GM23338 (cell line): Measurements from ENCODE around the gene TMEM144. TPM values are rescaled to one million over a fixed set of nuclear protein-coding genes. Genes with fewer than 3 reads are reported as not detected.
"Not testable (repeated sequence)": the region's sequence is repeated elsewhere in the genome, so short reads cannot be mapped to it uniquely, and the experiment has no call there.

Source experiments
- ATAC-seq: fragments of 200-7000 bp; cut with Tn5 transposase; 3 replicates; pipeline ENCODE4 v1.9.1; 2020
- DNase-seq: peaks from one replicate; pipeline ENCODE4 v3.0.0-alpha.2; 2015; ENCODE audit warnings: low spot score
- H2AFZ ChIP-seq: fragments of 200-600 bp; sonication (generic); 2 replicates; pipeline ENCODE4 v1.8.0; 2016; ENCODE audit warnings: antibody characterized with exemption, mild to moderate bottlenecking, moderate library complexity
- H3F3A ChIP-seq: fragments of 200-600 bp; sonication (generic); replicated peaks from 2 replicates; pipeline ENCODE4 v1.8.0; 2017; ENCODE audit warnings: antibody characterized with exemption, mixed run types, low read depth
- H3K27ac ChIP-seq: fragments of 200-600 bp; sonication (generic); 2 replicates; pipeline ENCODE4 v1.6.1; 2016; ENCODE audit warnings: low read depth
- H3K27me3 ChIP-seq: fragments of 200-600 bp; sonication (generic); 2 replicates; pipeline ENCODE4 v1.8.0; 2016; ENCODE audit warnings: mild to moderate bottlenecking, mixed run types, moderate library complexity; ENCODE audit not compliant: insufficient read depth
- H3K36me3 ChIP-seq: fragments of 200-600 bp; sonication (generic); 2 replicates; pipeline ENCODE4 v1.8.0; 2016; ENCODE audit warnings: mild to moderate bottlenecking; ENCODE audit not compliant: insufficient read depth
- H3K4me1 ChIP-seq: fragments of 200-600 bp; sonication (generic); 2 replicates; pipeline ENCODE4 v1.8.0; 2016; ENCODE audit warnings: mild to moderate bottlenecking, moderate library complexity; ENCODE audit not compliant: insufficient read depth
- H3K4me2 ChIP-seq: fragments of 200-600 bp; sonication (generic); 2 replicates; pipeline ENCODE4 v1.7.1; 2017; ENCODE audit warnings: mixed run types
- H3K4me3 ChIP-seq: fragments of 200-600 bp; sonication (generic); 2 replicates; pipeline ENCODE4 v1.6.1; 2016; ENCODE audit warnings: mixed run types
- H3K79me2 ChIP-seq: fragments of 200-600 bp; sonication (generic); replicated peaks from 2 replicates; pipeline ENCODE4 v1.8.0; 2017; ENCODE audit warnings: mild to moderate bottlenecking; ENCODE audit not compliant: insufficient read depth
- H3K9me2 ChIP-seq: fragments of 200-600 bp; sonication (generic); 2 replicates; pipeline ENCODE4 v1.8.0; 2017; ENCODE audit not compliant: insufficient read depth
- H4K20me1 ChIP-seq: fragments of 200-600 bp; sonication (generic); replicated peaks from 2 replicates; pipeline ENCODE4 v1.8.0; 2017; ENCODE audit warnings: mild to moderate bottlenecking; ENCODE audit not compliant: insufficient read depth
- H3K27ac Mint-ChIP-seq: 2 replicates; pipeline ENCODE4 v1.8.0; 2020; ENCODE audit warnings: inconsistent platforms, mild to moderate bottlenecking, moderate library complexity, mixed read lengths
- H3K27me3 Mint-ChIP-seq: 3 replicates; pipeline ENCODE4 v1.8.0; 2022; ENCODE audit warnings: low read depth, mild to moderate bottlenecking, moderate library complexity, mixed read lengths, inconsistent platforms; ENCODE audit not compliant: insufficient read depth, poor library complexity
- H3K36me3 Mint-ChIP-seq: 3 replicates; pipeline ENCODE4 v1.8.0; 2021; ENCODE audit warnings: low read depth, mild to moderate bottlenecking, inconsistent platforms, moderate library complexity, mixed read lengths
- H3K4me1 Mint-ChIP-seq: 3 replicates; pipeline ENCODE4 v1.8.0; 2020; ENCODE audit warnings: mild to moderate bottlenecking, inconsistent platforms, mixed read lengths
- H3K4me3 Mint-ChIP-seq: 3 replicates; pipeline ENCODE4 v1.8.0; 2021; ENCODE audit warnings: moderate library complexity, mild to moderate bottlenecking, inconsistent platforms, mixed read lengths
- H3K9me3 Mint-ChIP-seq: 3 replicates; pipeline ENCODE4 v1.8.0; 2020; ENCODE audit warnings: moderate library complexity, mild to moderate bottlenecking, inconsistent platforms, mixed read lengths
- CREB1 ChIP-seq: fragments of 250-450 bp; sonication (Bioruptor Pico); IDR thresholded peaks from 2 replicates; pipeline ENCODE4 v1.5.0; 2020; ENCODE audit warnings: low read depth, mild to moderate bottlenecking, moderate library complexity
- EZH2 ChIP-seq: fragments of 200-600 bp; sonication (generic); IDR thresholded peaks from one replicate; pipeline ENCODE4 v1.8.0; 2017; ENCODE audit warnings: antibody characterized with exemption, mild to moderate bottlenecking, low read depth; ENCODE audit not compliant: unreplicated experiment
- JUNB ChIP-seq: IDR thresholded peaks from one replicate; pipeline ENCODE4 v1.6.1; 2016; ENCODE audit warnings: antibody characterized with exemption; ENCODE audit not compliant: unreplicated experiment
- POLR2AphosphoS5 ChIP-seq: IDR thresholded peaks from 2 replicates; pipeline ENCODE4 v1.6.1; 2016; ENCODE audit warnings: antibody characterized with exemption, low read depth
- ZNF114 ChIP-seq: fragments of 250-450 bp; sonication (Bioruptor Pico); IDR thresholded peaks from 2 replicates; pipeline ENCODE4 v1.5.0; 2020; ENCODE audit warnings: mild to moderate bottlenecking, moderate library complexity
- ZNF462 ChIP-seq: fragments of 250-450 bp; sonication (Bioruptor Pico); IDR thresholded peaks from 2 replicates; pipeline ENCODE4 v1.5.0; 2020; ENCODE audit warnings: mild to moderate bottlenecking, moderate library complexity
- polyA plus RNA-seq: library from polyadenylated mRNA; unstranded; fragments of >200 nt; fragmentation: Nextera tagmentation; extraction: Ambion mirVana; gene quantifications from 2 replicates; pipeline ENCODE4 v1.2.1, GENCODE V29; 2016
- total RNA-seq: library from RNA; depleted of rRNA; stranded (reverse); fragments of >200 nt; shearing (Covaris generic); gene quantifications from 2 replicates; pipeline ENCODE4 v1.2.3, GENCODE V29; 2014

The TMEM144 gene
- total and polyA plus RNA-seq, 2 experiments from 2014 or later: 1.3 to 1.7 TPM

GRCh38 chr4:158277558-158277957 is 67.3 kb downstream of the TMEM144 start (continued):
- TF ChIP-seq ZNF462 (CRISPR knock-in tag) (no peak), ZNF114 (no peak), CREB1 (CRISPR knock-in tag) (no peak), EZH2 (no peak)

- ATAC-seq, H3K27me3 ChIP-seq, H3K27me3 Mint-ChIP-seq, H3K4me3 Mint-ChIP-seq, H3K27ac Mint-ChIP-seq, H3K36me3 Mint-ChIP-seq, H3K36me3 ChIP-seq, DNase-seq, H3K79me2 ChIP-seq, H3K4me1 ChIP-seq, H3K9me2 ChIP-seq, H3K4me3 ChIP-seq, H3K27ac ChIP-seq, H3F3A ChIP-seq, H3K4me2 ChIP-seq, H3K9me3 Mint-ChIP-seq, H4K20me1 ChIP-seq, H2AFZ ChIP-seq: not testable (repeated sequence)
- peaks cover 12% of the 10 kb centered on the region for H3K4me1 Mint-ChIP-seq
Observed at GRCh38 chr4:158279052-158279451, 68.8 kb downstream of the TMEM144 start.

- Histone ChIP-seq H3K27me3 (no peaks in the 10 kb centered on the region), H3K27ac (no peak overlapping the region), H3K9me2 (no peaks in the 10 kb centered on the region), H3K4me2 (no peak overlapping the region), H3K36me3 (no peaks in the 10 kb centered on the region), H3K4me1 (no peaks in the 10 kb centered on the region), H4K20me1 (no peaks in the 10 kb centered on the region), H2AFZ (no peak overlapping the region), H3F3A (no peaks in the 10 kb centered on the region), H3K4me3 (no peak overlapping the region), H3K79me2 (no peaks in the 10 kb centered on the region)
- Mint-ChIP-seq H3K4me1 (peaks cover 11% of the 10 kb centered on the region), H3K36me3 (no peaks in the 10 kb centered on the region), H3K4me3 (no peak overlapping the region), H3K9me3 (no peaks in the 10 kb centered on the region), H3K27me3 (no peaks in the 10 kb centered on the region), H3K27ac (no peak overlapping the region)
- ATAC-seq (no peak), DNase-seq (no peak)
- TF ChIP-seq CREB1 (CRISPR knock-in tag) (no peak), POLR2AphosphoS5 (no peak), JUNB (no peak)
Observed at GRCh38 chr4:158280856-158281255, 70.6 kb downstream of the TMEM144 start.
